Gastroesophageal sphincter (tissue), 3 donors: ENCODE data around the gene PIK3CD.

Experiments
- CTCF ChIP-seq, 4 experiments: fragments of 200-600 bp in 2 of 4; fragments of 450-650 bp in 2 of 4; sonication (generic) in 1 of 4; IDR thresholded peaks; one replicate each; pipeline ENCODE4 v1.5.1; 2017 to 2019; ENCODE audit warnings: antibody characterized with exemption in 4 of 4, mild to moderate bottlenecking in 2 of 4, moderate library complexity in 2 of 4
- EP300 ChIP-seq: sonication (generic); formaldehyde crosslinking; IDR thresholded peaks from one replicate; pipeline ENCODE4 v1.6.1; 2017; ENCODE audit warnings: antibody characterized with exemption, mild to moderate bottlenecking
- POLR2A ChIP-seq, 2 donors: fragments of 450-650 bp; IDR thresholded peaks; one replicate each; pipeline ENCODE4 v1.6.1; 2017; ENCODE audit warnings: antibody characterized with exemption in 2 of 2, mild to moderate bottlenecking in 2 of 2, moderate library complexity in 1 of 2
- POLR2AphosphoS5 ChIP-seq: sonication (generic); formaldehyde crosslinking; IDR thresholded peaks from one replicate; pipeline ENCODE4 v1.6.1; 2017; ENCODE audit warnings: antibody characterized with exemption

GRCh38 chr1:9643351-9644256 lies 7.9 kb upstream of the PIK3CD start:
- TF ChIP-seq CTCF (IDR thresholded peaks at IDR 0.05), result no peak
- no peak for TF ChIP-seq POLR2A (IDR thresholded peaks at IDR 0.05)
- no peak for TF ChIP-seq EP300
- no peak for TF ChIP-seq POLR2AphosphoS5
